Stimulated activated CD8-positive, alpha-beta memory T cell treated with anti-CD3 and anti-CD28 coated beads, Interleukin-12 subunit alpha, Interleukin-12 subunit beta, amount 100 ng/mL, for 4 hours (primary cell): ENCODE data around the gene PAM16.

Experiments used
- DNase-seq: peaks from one replicate; pipeline ENCODE4 v3.0.0-alpha.2; 2020; ENCODE audit warnings: low read depth

The PAM16 gene

GRCh38 chr16:4298761-4299522, 52.2 kb downstream of the PAM16 start:
- DNase-seq: no peak

GRCh38 chr16:4297480-4297879, 53.6 kb downstream of the PAM16 start:
- no peak for DNase-seq

GRCh38 chr16:4295581-4295980, 55.5 kb downstream of the PAM16 start:
- no peak for DNase-seq

- no peak for DNase-seq
Observed at GRCh38 chr16:4293822-4294457, 57.2 kb downstream of the PAM16 start.

GRCh38 chr16:4293181-4293716, 57.9 kb downstream of the PAM16 start:
- DNase-seq: no peak

- no peak for DNase-seq
Observed at GRCh38 chr16:4291699-4292098, 59.4 kb downstream of the PAM16 start.
